ENCODE measurements around the gene TIMP3.

DNA sequence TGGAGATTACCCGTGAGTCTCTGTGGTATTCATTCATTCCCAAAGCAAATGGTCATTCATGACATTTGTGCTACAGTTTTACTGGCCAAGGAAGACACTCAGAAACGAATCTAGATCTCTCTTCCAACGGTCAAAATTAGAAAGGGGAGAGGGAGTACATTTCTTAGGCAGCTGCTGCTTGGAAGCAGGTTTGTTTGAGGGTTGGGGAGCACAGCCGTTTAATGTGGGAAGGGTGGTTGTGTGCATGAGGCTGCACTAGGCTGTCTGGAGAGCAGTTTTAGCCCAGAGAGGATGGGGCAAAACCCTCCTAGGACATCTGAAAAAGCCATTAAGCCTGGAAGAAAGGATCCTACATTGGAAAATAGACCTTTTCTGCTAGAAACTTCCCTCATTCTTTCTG lies 29.7 kb upstream of the TIMP3 start:
- TF ChIP-seq, protein P1, sequence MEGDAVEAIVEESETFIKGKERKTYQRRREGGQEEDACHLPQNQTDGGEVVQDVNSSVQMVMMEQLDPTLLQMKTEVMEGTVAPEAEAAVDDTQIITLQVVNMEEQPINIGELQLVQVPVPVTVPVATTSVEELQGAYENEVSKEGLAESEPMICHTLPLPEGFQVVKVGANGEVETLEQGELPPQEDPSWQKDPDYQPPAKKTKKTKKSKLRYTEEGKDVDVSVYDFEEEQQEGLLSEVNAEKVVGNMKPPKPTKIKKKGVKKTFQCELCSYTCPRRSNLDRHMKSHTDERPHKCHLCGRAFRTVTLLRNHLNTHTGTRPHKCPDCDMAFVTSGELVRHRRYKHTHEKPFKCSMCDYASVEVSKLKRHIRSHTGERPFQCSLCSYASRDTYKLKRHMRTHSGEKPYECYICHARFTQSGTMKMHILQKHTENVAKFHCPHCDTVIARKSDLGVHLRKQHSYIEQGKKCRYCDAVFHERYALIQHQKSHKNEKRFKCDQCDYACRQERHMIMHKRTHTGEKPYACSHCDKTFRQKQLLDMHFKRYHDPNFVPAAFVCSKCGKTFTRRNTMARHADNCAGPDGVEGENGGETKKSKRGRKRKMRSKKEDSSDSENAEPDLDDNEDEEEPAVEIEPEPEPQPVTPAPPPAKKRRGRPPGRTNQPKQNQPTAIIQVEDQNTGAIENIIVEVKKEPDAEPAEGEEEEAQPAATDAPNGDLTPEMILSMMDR (conservative IDR thresholded peaks at IDR 0.05 in 1 of 2, IDR thresholded peaks at IDR 0.05 in 1 of 2; ENCODE audit: low read depth in 1 of 2, low read length in 2 of 2): no peak
- no peak for TF ChIP-seq EZH2 (IDR thresholded peaks at IDR 0.05; ENCODE audit: low read length, missing control alignments)
